HL-60 (cell line): ENCODE data around the gene CYP27A1.

Experiments
- CTCF ChIP-seq: IDR thresholded peaks from one replicate; pipeline ENCODE4 v1.5.1; 2011; ENCODE audit warnings: low read length, control low read depth, inconsistent platforms; ENCODE audit not compliant: insufficient read depth
- SPI1 ChIP-seq: IDR thresholded peaks from 2 replicates; pipeline ENCODE4 v1.6.1; 2012; ENCODE audit warnings: low read depth, mild to moderate bottlenecking, borderline replicate concordance

GRCh38 chr2:218813771-218814460 is 32.0 kb downstream of the CYP27A1 start:
- no peak for TF ChIP-seq SPI1
- no peak for TF ChIP-seq CTCF
